Nephron progenitor cell (in vitro differentiated cells): Measurements from ENCODE around the gene SERPINA4.

Experiments
- DNase-seq: peaks from one replicate; pipeline ENCODE4 v3.0.0; 2021
- H3K27ac Mint-ChIP-seq: 2 replicates; pipeline ENCODE4 v1.8.0; 2021; ENCODE audit warnings: mild to moderate bottlenecking, moderate library complexity, mixed read lengths
- H3K27me3 Mint-ChIP-seq: 2 replicates; pipeline ENCODE4 v1.8.0; 2021; ENCODE audit warnings: mild to moderate bottlenecking, low read depth, mixed read lengths; ENCODE audit not compliant: poor library complexity
- H3K36me3 Mint-ChIP-seq: 2 replicates; pipeline ENCODE4 v1.8.0; 2021; ENCODE audit warnings: low read depth, mixed read lengths
- H3K4me1 Mint-ChIP-seq: 2 replicates; pipeline ENCODE4 v1.8.0; 2021; ENCODE audit warnings: mixed read lengths
- H3K4me3 Mint-ChIP-seq: 2 replicates; pipeline ENCODE4 v1.8.0; 2021; ENCODE audit warnings: mild to moderate bottlenecking, moderate library complexity, mixed read lengths
- H3K9me3 Mint-ChIP-seq: 2 replicates; pipeline ENCODE4 v1.8.0; 2021; ENCODE audit warnings: mild to moderate bottlenecking, moderate library complexity, mixed read lengths
- TF ChIP-seq, protein P1 (sequence below): fragments of 200-600 bp; sonication (generic); IDR thresholded peaks from 2 replicates; pipeline ENCODE4 v1.5.0; 2021; ENCODE audit warnings: antibody characterized with exemption

SERPINA4 gene

GRCh38 chr14:94578712-94579111 lies 17.5 kb downstream of the SERPINA4 start:
- Mint-ChIP-seq H3K36me3 (no peaks in the 10 kb centered on the region), H3K27me3 (peaks cover 9% of the 10 kb centered on the region), H3K4me3 (no peak overlapping the region), H3K9me3 (peaks cover 7% of the 10 kb centered on the region), H3K4me1 (peaks cover 24% of the 10 kb centered on the region), H3K27ac (no peak overlapping the region)
- DNase-seq = no peak
- TF ChIP-seq, protein P1, sequence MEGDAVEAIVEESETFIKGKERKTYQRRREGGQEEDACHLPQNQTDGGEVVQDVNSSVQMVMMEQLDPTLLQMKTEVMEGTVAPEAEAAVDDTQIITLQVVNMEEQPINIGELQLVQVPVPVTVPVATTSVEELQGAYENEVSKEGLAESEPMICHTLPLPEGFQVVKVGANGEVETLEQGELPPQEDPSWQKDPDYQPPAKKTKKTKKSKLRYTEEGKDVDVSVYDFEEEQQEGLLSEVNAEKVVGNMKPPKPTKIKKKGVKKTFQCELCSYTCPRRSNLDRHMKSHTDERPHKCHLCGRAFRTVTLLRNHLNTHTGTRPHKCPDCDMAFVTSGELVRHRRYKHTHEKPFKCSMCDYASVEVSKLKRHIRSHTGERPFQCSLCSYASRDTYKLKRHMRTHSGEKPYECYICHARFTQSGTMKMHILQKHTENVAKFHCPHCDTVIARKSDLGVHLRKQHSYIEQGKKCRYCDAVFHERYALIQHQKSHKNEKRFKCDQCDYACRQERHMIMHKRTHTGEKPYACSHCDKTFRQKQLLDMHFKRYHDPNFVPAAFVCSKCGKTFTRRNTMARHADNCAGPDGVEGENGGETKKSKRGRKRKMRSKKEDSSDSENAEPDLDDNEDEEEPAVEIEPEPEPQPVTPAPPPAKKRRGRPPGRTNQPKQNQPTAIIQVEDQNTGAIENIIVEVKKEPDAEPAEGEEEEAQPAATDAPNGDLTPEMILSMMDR = no peak

DNA sequence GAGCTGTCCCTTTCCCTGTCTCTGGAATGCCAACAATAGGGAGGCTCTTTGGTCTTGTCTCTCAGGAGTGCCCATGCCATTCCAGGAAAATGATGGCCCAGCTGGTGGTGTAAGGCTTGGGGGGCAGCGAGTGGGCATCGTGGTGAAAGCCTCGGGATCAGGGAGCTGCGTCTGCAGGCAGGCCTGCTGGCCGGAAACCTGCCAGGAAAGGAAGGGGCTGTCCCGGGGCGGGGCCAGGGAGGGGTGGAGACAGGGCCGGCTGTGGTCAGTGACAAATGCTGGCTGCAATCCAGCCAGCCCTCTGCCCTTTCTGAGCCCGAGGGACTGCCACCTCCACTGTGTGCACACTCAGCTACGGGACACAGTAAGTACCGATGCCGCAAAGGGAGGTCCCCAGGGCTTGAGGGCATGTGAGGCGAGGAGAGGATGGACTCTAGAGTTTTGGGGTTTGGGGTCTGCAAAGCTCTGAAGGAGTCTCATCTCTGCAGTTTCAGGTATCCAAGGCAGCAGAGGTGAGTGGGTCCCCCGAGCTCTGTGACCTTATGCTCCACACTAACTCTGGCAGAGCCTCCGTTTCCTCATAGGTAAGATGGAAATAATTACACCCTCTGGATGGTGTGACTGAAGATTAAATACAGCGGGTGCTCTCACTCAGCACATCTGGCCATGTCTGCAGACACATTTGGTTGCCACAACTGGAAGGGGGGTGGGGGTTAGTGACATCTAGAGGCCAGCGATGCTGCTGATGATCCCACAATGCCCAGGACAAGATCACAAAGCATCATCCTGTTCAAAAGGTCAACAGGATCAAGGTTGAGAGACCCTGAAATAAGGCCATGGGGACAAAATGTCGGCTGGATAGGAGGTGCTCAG lies 20.1 kb downstream of the SERPINA4 start, which contains the start of gene SERPINA5:
Gene SERPINA5, plus strand, starts transcription at position 300 of the 873 bp plus-strand sequence. CDS start 5,937 bp downstream, outside the sequence.
- Mint-ChIP-seq H3K36me3 (no peaks in the 10 kb centered on the region), H3K27me3 (peaks cover 13% of the 10 kb centered on the region), H3K4me3 (peak within 1 kb of the TSS; percentile 17), H3K27ac (no peak within 1 kb of the TSS), H3K4me1 (peaks cover 6% of the 10 kb centered on the region), H3K9me3 (peaks cover 7% of the 10 kb centered on the region)
- peak; percentile 69 for DNase-seq
- TF ChIP-seq, protein P1 = no peak

- H3K36me3 Mint-ChIP-seq = no peaks in the 10 kb centered on the region
- peaks cover 7% of the 10 kb centered on the region for H3K9me3 Mint-ChIP-seq
- peaks cover 13% of the 10 kb centered on the region for H3K27me3 Mint-ChIP-seq
- no peak overlapping the region for H3K4me3 Mint-ChIP-seq
- H3K27ac Mint-ChIP-seq = no peak overlapping the region
- H3K4me1 Mint-ChIP-seq = peaks cover 6% of the 10 kb centered on the region
- no peak for DNase-seq
- TF ChIP-seq, protein P1 = no peak
Observed at GRCh38 chr14:94582199-94582750, 21.0 kb downstream of the SERPINA4 start.

DNA sequence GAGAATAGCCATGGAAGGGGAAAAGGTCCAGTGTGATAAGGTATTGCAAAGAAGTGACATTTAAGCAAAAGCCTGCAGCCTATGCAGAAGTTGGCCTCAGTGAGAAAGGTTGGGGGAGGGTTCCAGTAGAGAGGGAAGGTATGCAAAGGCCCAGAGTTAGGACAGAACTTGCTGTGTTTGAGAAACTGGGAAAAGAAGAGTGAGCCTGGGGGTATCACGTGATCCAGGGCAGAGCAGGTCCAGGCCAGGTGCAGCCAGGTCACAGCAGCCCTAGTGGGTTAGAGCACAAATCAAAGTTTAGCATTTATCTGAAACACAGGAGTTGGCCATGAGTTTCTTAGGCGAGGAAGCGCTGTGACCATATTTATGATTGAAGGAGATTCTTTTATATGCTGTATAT lies 21.6 kb downstream of the SERPINA4 start:
- Mint-ChIP-seq H3K4me3 (no peak overlapping the region), H3K36me3 (no peaks in the 10 kb centered on the region), H3K9me3 (peaks cover 7% of the 10 kb centered on the region), H3K27me3 (peaks cover 13% of the 10 kb centered on the region), H3K27ac (no peak overlapping the region), H3K4me1 (peaks cover 6% of the 10 kb centered on the region)
- DNase-seq = no peak
- TF ChIP-seq, protein P1 = no peak

DNA sequence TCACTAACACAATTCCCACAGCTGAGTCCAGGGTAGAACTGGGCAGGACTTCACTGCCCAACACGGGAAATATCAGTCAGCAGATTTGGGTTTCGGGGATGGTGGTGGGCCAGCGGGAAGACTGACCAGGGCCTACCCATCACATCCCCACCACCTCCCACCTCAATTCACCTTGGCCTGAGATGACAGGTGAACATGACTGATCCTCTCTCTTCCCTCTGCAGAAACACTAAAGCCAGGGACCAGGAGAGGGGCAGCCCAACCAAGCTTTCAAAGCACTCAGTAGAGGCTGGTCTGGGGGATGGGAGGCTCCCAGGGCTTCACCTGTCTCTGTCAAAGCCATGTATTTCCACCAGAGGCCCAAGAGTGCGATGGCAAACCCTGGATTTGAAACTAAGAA lies 22.3 kb downstream of the SERPINA4 start:
- no peaks in the 10 kb centered on the region for H3K36me3 Mint-ChIP-seq
- DNase-seq = no peak
- no peak overlapping the region for H3K27ac Mint-ChIP-seq
- TF ChIP-seq, protein P1 = no peak
- H3K9me3 Mint-ChIP-seq = peaks cover 5% of the 10 kb centered on the region
- no peak overlapping the region for H3K4me3 Mint-ChIP-seq
- H3K4me1 Mint-ChIP-seq = peaks cover 6% of the 10 kb centered on the region
- peaks cover 10% of the 10 kb centered on the region for H3K27me3 Mint-ChIP-seq
